H1 (cell line): ENCODE data around the gene C3orf22. TPM values are rescaled to one million over a fixed set of nuclear protein-coding genes. Genes with fewer than 3 reads are reported as not detected.

Experiments
- CTCF ChIA-PET: fragments of 300-600 bp; sonication (Branson Sonifier 250); formaldehyde crosslinking; loops from one replicate; lab custom pipeline; 2021; ENCODE audit not compliant: partially characterized antibody; lab: Charles Lee
- POLR2A ChIA-PET: fragments of 300-600 bp; sonication (Branson Sonifier 250); formaldehyde crosslinking; loops from one replicate; lab custom pipeline; 2021; ENCODE audit warnings: inconsistent platforms; ENCODE audit not compliant: partially characterized antibody; lab: Charles Lee
- DNase-seq, 2 experiments: peaks; one replicate each; pipeline versions ENCODE4 v3.0.0 to v3.0.0-alpha.2; 2010 to 2022; ENCODE audit warnings: low spot score in 2 of 2, low read depth in 1 of 2, mixed read lengths in 1 of 2
- FAIRE-seq: peaks from 2 replicates; lab custom pipeline; 2011; peaks lifted over from hg19 to GRCh38; lab: Jason Lieb, UNC
- H2AFZ ChIP-seq: 2 replicates; pipeline ENCODE4 v1.8.1; 2012; ENCODE audit warnings: low read length, inconsistent platforms
- H2AK5ac ChIP-seq: 2 replicates; pipeline ENCODE4 v1.6.1; 2013; ENCODE audit warnings: low read depth, low read length
- H2BK120ac ChIP-seq: replicated peaks from 2 replicates; pipeline ENCODE3; 2013; ENCODE audit warnings: low read depth, low read length, inconsistent platforms
- H2BK12ac ChIP-seq: 2 replicates; pipeline ENCODE4 v1.6.1; 2013; ENCODE audit warnings: low read depth, low read length
- H2BK15ac ChIP-seq: 2 replicates; pipeline ENCODE4 v1.6.1; 2013; ENCODE audit warnings: low read length
- H2BK20ac ChIP-seq: 2 replicates; pipeline ENCODE4 v1.6.1; 2013; ENCODE audit warnings: low read length
- H2BK5ac ChIP-seq: 2 replicates; pipeline ENCODE4 v1.6.1; 2013; ENCODE audit warnings: low read depth, low read length
- H3K14ac ChIP-seq: 2 replicates; pipeline ENCODE4 v1.6.1; 2013; ENCODE audit warnings: inconsistent platforms; ENCODE audit not compliant: insufficient read length
- H3K18ac ChIP-seq: 2 replicates; pipeline ENCODE4 v1.6.1; 2013; ENCODE audit warnings: low read length; ENCODE audit errors: extremely low read depth
- H3K23ac ChIP-seq: 2 replicates; pipeline ENCODE4 v1.6.1; 2013; ENCODE audit warnings: inconsistent platforms; ENCODE audit not compliant: insufficient read length
- H3K23me2 ChIP-seq: 2 replicates; pipeline ENCODE4 v1.6.1; 2013; ENCODE audit warnings: low read depth, low read length
- H3K27ac ChIP-seq: 2 replicates; pipeline ENCODE4 v1.6.1; 2011; ENCODE audit warnings: low read depth, low read length, inconsistent platforms
- H3K27me3 ChIP-seq, 4 experiments: replicated peaks in 1 of 4; 1 replicate in 1 of 4; 2 replicates in 3 of 4; pipeline versions ENCODE4 v1.6.1 to v1.8.1; 2011 to 2013; ENCODE audit warnings: low read length in 3 of 4, mild to moderate bottlenecking in 3 of 4, inconsistent platforms in 2 of 4, mixed read lengths in 2 of 4, moderate library complexity in 1 of 4; ENCODE audit not compliant: control insufficient read depth in 3 of 4, insufficient read depth in 3 of 4; ENCODE audit errors: extremely low read depth in 1 of 4
- H3K36me3 ChIP-seq, 4 experiments: 2 replicates each; pipeline versions ENCODE4 v1.6.1 to v1.8.1; 2011 to 2013; ENCODE audit warnings: mild to moderate bottlenecking in 4 of 4, low read length in 3 of 4, moderate library complexity in 2 of 4, control low read depth in 1 of 4, inconsistent platforms in 1 of 4; ENCODE audit not compliant: insufficient read depth in 4 of 4, control insufficient read depth in 2 of 4
- H3K4ac ChIP-seq: replicated peaks from 2 replicates; pipeline ENCODE3; 2013; ENCODE audit warnings: low read length, low read depth, mixed read lengths, inconsistent platforms; ENCODE audit not compliant: insufficient read length
- H3K4me1 ChIP-seq, 4 experiments: replicated peaks in 1 of 4; 1 replicate in 1 of 4; 2 replicates in 3 of 4; pipeline versions ENCODE4 v1.6.1 to v1.8.1; 2011 to 2013; ENCODE audit warnings: low read length in 3 of 4, inconsistent platforms in 2 of 4, mixed read lengths in 1 of 4; ENCODE audit not compliant: insufficient read depth in 4 of 4, control insufficient read depth in 3 of 4
- H3K4me2 ChIP-seq, 2 experiments: 2 replicates each; pipeline versions ENCODE4 v1.6.1 to v1.8.1; 2011 to 2013; ENCODE audit warnings: low read depth in 2 of 2, low read length in 2 of 2, control low read depth in 1 of 2, inconsistent platforms in 1 of 2, mild to moderate bottlenecking in 1 of 2; ENCODE audit not compliant: insufficient read depth in 1 of 2
- H3K4me3 ChIP-seq, 4 experiments: fragments of 200-600, 300-600 bp in 1 of 4; sonication (generic), shearing (Covaris generic), sonication (Bioruptor Twin) in 1 of 4; 2 replicates each; pipeline versions ENCODE4 v1.5.1 to v1.8.1; 2011 to 2016; ENCODE audit warnings: low read length in 4 of 4, low read depth in 3 of 4, control low read depth in 2 of 4, inconsistent platforms in 2 of 4, mild to moderate bottlenecking in 2 of 4, mixed read lengths in 1 of 4, moderate library complexity in 1 of 4; ENCODE audit not compliant: insufficient read depth in 2 of 4; ENCODE audit errors: extremely low read depth in 1 of 4
- H3K56ac ChIP-seq: replicated peaks from 2 replicates; pipeline ENCODE3; 2013; ENCODE audit warnings: low read depth, mild to moderate bottlenecking, mixed read lengths, low read length, inconsistent platforms; ENCODE audit not compliant: insufficient read length
- H3K79me1 ChIP-seq: 2 replicates; pipeline ENCODE4 v1.6.1; 2013; ENCODE audit warnings: low read depth, low read length, control low read depth
- H3K79me2 ChIP-seq, 2 experiments: 2 replicates each; pipeline versions ENCODE4 v1.6.1 to v1.8.1; 2012 to 2013; ENCODE audit warnings: low read length in 2 of 2, mild to moderate bottlenecking in 2 of 2, inconsistent platforms in 1 of 2; ENCODE audit not compliant: insufficient read depth in 2 of 2, control insufficient read depth in 1 of 2
- H3K9ac ChIP-seq, 4 experiments: replicated peaks in 1 of 4; 1 replicate in 1 of 4; 2 replicates in 3 of 4; pipeline versions ENCODE4 v1.6.1 to v1.8.1; 2011 to 2013; ENCODE audit warnings: low read depth in 3 of 4, low read length in 3 of 4, control low read depth in 2 of 4, mild to moderate bottlenecking in 2 of 4, moderate library complexity in 2 of 4, inconsistent platforms in 1 of 4; ENCODE audit errors: extremely low read depth in 1 of 4
- H3K9me3 ChIP-seq, 2 experiments: 2 replicates each; pipeline versions ENCODE4 v1.6.1 to v1.8.1; 2012 to 2013; ENCODE audit warnings: mild to moderate bottlenecking in 2 of 2, moderate library complexity in 2 of 2, control low read depth in 1 of 2, inconsistent platforms in 1 of 2, low read depth in 1 of 2, low read length in 1 of 2, mixed read lengths in 1 of 2; ENCODE audit not compliant: insufficient read depth in 2 of 2
- H4K20me1 ChIP-seq, 2 experiments: replicated peaks in 1 of 2; 2 replicates each; pipeline versions ENCODE3 to v1.8.1; 2011 to 2013; ENCODE audit warnings: inconsistent platforms in 2 of 2, low read length in 2 of 2, mild to moderate bottlenecking in 1 of 2; ENCODE audit not compliant: insufficient read depth in 2 of 2, control insufficient read depth in 1 of 2
- H4K5ac ChIP-seq: 2 replicates; pipeline ENCODE4 v1.6.1; 2013; ENCODE audit warnings: low read length, low read depth, mixed read lengths, inconsistent platforms; ENCODE audit not compliant: insufficient read length
- H4K8ac ChIP-seq: 2 replicates; pipeline ENCODE4 v1.8.0; 2013; ENCODE audit warnings: mild to moderate bottlenecking, moderate library complexity, low read length, inconsistent platforms; ENCODE audit not compliant: insufficient read depth; ENCODE audit errors: extremely low read depth
- H4K91ac ChIP-seq: replicated peaks from 2 replicates; pipeline ENCODE3; 2013; ENCODE audit warnings: low read length, mixed read lengths, inconsistent platforms; ENCODE audit not compliant: insufficient read length
- HDAC6 ChIP-seq: IDR thresholded peaks from one replicate; pipeline ENCODE4 v1.7.1; 2012; ENCODE audit warnings: low read depth, mild to moderate bottlenecking, inconsistent platforms, low read length, moderate library complexity
- MAFK ChIP-seq: IDR thresholded peaks from 2 replicates; pipeline ENCODE4 v1.6.1; 2012; ENCODE audit warnings: low read depth, mild to moderate bottlenecking, improper control_type of control experiment, low read length
- WGBS, 2 experiments: shearing (Covaris generic) in 1 of 2; methylation state at CpG; one replicate each; pipeline versions ENCODE4 v1.1.6 to v1.1.7; 2013 to 2015; ENCODE audit warnings: low lambda C conversion rate in 2 of 2, mixed read lengths in 2 of 2, inconsistent platforms in 1 of 2, low coverage in 1 of 2, missing lambda C conversion rate in 1 of 2; ENCODE audit not compliant: insufficient replicate concordance in 2 of 2, insufficient coverage in 1 of 2, insufficient read length in 1 of 2; ENCODE audit errors: extremely low coverage in 1 of 2, missing lambda C conversion rate in 1 of 2; 5-methylcytosine and 5-hydroxymethylcytosine counted together
- polyA plus RNA-seq, 7 experiments: library from polyadenylated mRNA; depleted of rRNA in 3 of 7; stranded (reverse) in 5 of 7; unstranded in 2 of 7; fragments of >200 nt in 5 of 7; fragments of 200-250 nt in 2 of 7; gene quantifications; 1 replicate in 5 of 7; 2 replicates in 1 of 7; 4 replicates in 1 of 7; pipeline versions ENCODE4 v1.2.1 to v1.2.3, GENCODE V29; 2011 to 2013; ENCODE audit warnings: missing spikeins in 2 of 7, mixed read lengths in 2 of 7
- total RNA-seq: library from RNA; stranded (reverse); fragmentation: NEBNext Ultra II Directional; extraction: Animal tissue kit (Norgen Biotek cat#: 25700); gene quantifications from 2 replicates; pipeline ENCODE4 v1.2.1, GENCODE V29; 2021

The C3orf22 gene
- total and polyA plus RNA-seq, 2 of the 8 experiments (the other 6 are each of a cell fraction or from before 2014, with no cell fraction given): not detected

DNA sequence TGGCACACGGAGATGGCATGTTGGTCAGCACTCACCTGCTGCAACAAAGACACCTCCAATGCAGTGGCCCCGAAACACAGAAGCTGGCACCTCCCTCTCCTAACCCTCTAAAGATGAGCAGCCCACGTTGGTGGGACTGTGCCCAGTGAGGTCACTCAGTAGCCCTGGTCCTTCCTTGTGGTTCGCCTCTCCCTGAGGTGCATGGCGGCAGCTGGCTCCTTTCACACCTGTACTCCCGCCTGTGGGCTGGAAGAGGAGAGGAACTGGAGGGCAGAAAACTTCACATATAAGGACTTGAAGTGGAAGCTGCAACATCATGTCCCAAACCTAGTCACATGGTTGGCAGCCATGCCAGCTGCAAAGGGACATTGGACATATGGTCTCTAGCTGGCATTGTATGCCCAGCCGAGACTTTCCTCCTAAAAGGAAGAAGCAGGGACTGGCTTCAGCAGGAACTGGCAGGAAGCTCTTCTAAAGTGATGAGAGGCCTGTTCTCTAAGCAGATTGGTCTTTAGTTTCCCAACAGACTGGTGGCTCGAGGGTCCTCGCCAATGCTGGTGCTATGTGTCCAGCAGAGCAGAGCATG lies 10.8 kb upstream of the C3orf22 start:
- WGBS, 2 experiments: 82% methylated on average over 9 of the region's 9 CpGs; no CpG with 5 or more reads in 1 of the 2 experiments
- Histone ChIP-seq H3K4me2 (no peak overlapping the region), H3K27me3 (no peaks in the 10 kb centered on the region; a peak in 1 of 7 replicates), H3K9me3 (no peaks in the 10 kb centered on the region), H4K8ac (no peak overlapping the region; the same call in 1 of the 2 replicates), H4K5ac (no peak overlapping the region), H2BK15ac (no peak overlapping the region), H3K56ac (no peak overlapping the region), H3K27ac (no peak overlapping the region), H3K4me1 (peaks cover 0 to 4% (median 1%) of the 10 kb centered on the region in 4 experiments; a peak in 2 of 7 replicates), H3K9ac (no peak overlapping the region), H2BK20ac (no peak overlapping the region), H3K23ac (no peak overlapping the region), H2BK120ac (no peak overlapping the region), H2BK5ac (no peak overlapping the region; the same call in 1 of the 2 replicates), H2BK12ac (no peak overlapping the region), H3K23me2 (no peaks in the 10 kb centered on the region), H3K4me3 (no peak overlapping the region), H4K91ac (no peak overlapping the region), H3K4ac (no peak overlapping the region), H2AFZ (no peak overlapping the region), H4K20me1 (no peaks in the 10 kb centered on the region), H2AK5ac (no peak overlapping the region), H3K14ac (no peak overlapping the region), H3K79me2 (no peaks in the 10 kb centered on the region), H3K36me3 (no peaks in the 10 kb centered on the region), H3K18ac (no peak overlapping the region), H3K79me1 (no peaks in the 10 kb centered on the region)
- FAIRE-seq (no peak), DNase-seq (no peak)
- ChIA-PET POLR2A (interaction anchor here (1.3 kb wide), 1 partner anchor 23 kb away, joined by 3 read pairs; no protein-coding TSS in a partner anchor), CTCF (interaction anchor here (1.0 to 2.3 kb wide), 9 partner anchors 8 to 80 kb away, joined by 3 to 10 read pairs (median 6); no protein-coding TSS in a partner anchor)
- TF ChIP-seq MAFK (no peak), HDAC6 (no peak)
